AG10803 (cell line): Measurements from ENCODE around the gene TCL1B.

ENCODE experiments used
- DNase-seq: peaks from one replicate; pipeline ENCODE4 v3.0.0; 2010; ENCODE audit warnings: low read depth
- H3K4me3 ChIP-seq: 2 replicates; pipeline ENCODE4 v1.5.1; 2011; ENCODE audit warnings: mild to moderate bottlenecking, low read length, control low read depth
- TF ChIP-seq, protein P1 (sequence below): conservative IDR thresholded peaks from 2 replicates; pipeline ENCODE4 v1.5.1; 2011; ENCODE audit warnings: mild to moderate bottlenecking, low read length, control low read depth, inconsistent platforms

Gene TCL1B, protein sequence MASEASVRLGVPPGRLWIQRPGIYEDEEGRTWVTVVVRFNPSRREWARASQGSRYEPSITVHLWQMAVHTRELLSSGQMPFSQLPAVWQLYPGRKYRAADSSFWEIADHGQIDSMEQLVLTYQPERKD

DNA sequence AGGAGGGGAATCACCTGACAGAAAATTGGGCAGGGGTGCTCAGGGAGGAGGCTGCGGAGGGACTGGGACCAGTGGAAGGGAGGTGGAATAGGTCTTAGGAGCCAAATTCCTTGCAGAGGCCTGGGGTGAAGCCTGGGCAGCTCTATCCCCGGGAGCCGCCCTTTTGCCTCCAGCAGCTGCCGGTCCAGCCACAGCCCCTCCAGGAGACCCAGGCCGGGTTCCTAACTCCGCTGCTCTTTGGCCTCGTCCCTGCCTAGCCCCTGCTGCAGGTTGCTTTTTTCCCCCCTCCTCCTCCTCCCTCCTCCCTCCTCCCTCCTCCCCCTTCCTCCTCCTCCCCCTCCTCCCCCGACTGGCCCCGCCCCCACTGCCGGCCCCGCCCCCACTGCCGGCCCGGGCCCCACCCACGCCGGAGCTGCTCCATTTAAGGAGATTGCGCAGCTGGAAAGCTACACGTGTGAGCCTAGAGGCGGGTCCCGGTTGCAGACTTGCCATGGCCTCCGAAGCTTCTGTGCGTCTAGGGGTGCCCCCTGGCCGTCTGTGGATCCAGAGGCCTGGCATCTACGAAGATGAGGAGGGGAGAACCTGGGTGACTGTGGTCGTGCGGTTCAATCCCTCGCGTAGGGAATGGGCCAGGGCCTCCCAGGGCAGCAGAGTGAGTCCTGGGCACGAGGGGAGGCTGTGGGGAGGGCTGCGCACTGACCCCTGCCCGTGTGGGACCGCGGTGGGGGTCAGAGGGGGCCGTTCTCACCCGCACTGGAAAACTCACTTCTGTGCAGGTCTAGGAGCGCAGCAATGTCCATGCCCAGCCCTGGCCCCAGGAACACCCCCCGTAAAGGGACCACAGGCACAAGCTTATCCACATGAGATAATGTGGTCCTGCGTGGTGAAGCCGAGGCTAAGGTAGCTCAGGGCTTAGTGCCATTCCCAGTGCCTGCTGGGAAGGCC lies at the start of gene TCL1B:
TCL1B (plus strand) TSS at position 449 of the 945 bp plus-strand sequence; CDS start at position 491, 42 bp downstream.
- DNase-seq = no peak
- TF ChIP-seq, protein P1, sequence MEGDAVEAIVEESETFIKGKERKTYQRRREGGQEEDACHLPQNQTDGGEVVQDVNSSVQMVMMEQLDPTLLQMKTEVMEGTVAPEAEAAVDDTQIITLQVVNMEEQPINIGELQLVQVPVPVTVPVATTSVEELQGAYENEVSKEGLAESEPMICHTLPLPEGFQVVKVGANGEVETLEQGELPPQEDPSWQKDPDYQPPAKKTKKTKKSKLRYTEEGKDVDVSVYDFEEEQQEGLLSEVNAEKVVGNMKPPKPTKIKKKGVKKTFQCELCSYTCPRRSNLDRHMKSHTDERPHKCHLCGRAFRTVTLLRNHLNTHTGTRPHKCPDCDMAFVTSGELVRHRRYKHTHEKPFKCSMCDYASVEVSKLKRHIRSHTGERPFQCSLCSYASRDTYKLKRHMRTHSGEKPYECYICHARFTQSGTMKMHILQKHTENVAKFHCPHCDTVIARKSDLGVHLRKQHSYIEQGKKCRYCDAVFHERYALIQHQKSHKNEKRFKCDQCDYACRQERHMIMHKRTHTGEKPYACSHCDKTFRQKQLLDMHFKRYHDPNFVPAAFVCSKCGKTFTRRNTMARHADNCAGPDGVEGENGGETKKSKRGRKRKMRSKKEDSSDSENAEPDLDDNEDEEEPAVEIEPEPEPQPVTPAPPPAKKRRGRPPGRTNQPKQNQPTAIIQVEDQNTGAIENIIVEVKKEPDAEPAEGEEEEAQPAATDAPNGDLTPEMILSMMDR = no peak
- H3K4me3 ChIP-seq = no peak within 1 kb of the TSS

DNA sequence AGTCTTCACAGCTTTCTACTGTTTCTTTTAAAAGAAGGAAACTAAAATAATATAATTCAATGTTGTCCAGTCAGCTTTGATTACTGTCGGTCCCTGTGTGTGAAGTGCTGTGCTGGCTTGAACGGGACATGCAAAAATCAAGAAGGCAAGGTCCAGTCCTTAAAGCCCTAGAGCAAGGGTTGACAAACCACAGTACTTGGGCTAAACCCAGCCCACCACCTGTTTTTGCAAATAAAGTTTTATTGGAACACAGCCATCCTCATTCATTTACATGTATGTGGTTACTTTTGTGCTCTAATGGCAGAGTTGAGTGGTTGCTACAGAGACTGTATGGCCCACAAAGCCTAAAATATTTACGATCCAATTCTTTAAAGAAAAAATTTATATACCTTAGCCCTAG lies 41.2 kb upstream of the TCL1B start:
- no peak overlapping the region for H3K4me3 ChIP-seq
- no peak for DNase-seq
- TF ChIP-seq, protein P1 = no peak

DNA sequence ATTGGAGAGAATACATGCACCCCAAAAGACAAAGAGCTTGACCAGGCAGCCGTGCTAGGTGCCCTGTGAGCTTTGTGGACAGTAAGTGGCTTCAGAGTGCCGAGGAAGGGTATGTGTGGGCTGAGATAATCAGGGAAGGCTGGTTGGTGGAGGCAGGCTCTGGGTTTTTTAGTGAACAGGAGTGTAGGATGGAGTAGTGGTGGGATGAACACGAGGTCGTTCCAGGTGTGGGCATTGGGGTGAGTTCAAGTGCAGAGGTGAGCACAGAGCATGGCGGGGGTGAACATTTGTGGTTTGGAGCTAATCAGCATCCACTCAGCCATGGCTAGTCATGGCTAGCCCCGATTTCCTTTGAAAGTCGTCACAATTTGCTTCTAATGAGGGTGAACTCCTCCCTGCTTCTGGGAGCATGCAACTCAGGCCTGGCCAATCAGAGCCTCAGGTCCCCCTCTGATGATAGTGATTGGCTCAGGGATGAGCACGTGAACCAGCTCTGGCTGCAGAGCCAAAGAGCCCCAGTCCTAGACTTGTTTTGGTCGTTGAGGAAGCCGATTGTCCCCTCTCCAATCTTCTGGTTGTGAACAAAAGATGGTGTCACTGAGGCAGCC lies 40.7 kb upstream of the TCL1B start:
- no peak overlapping the region for H3K4me3 ChIP-seq
- TF ChIP-seq, protein P1 = no peak
- DNase-seq = no peak

DNA sequence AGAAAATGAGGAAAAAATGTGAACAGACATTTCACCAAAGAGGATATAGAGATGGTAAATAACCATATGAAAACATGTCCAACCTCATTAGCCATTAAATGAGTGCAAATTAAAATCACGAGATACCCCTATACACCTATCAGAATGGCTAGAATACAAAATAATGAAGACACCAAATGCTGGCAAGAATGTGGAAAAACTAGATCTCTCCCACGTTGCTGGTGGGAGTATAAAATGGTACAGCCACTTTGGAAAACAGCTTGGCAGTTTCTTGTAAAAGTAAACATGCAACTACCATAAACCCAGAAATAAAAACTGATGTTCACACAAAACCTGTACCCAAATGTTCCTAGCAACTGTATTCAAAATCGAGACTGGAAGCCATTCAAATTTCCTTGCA lies 38.3 kb upstream of the TCL1B start:
- no peak overlapping the region for H3K4me3 ChIP-seq
- TF ChIP-seq, protein P1 = no peak
- DNase-seq = no peak

DNA sequence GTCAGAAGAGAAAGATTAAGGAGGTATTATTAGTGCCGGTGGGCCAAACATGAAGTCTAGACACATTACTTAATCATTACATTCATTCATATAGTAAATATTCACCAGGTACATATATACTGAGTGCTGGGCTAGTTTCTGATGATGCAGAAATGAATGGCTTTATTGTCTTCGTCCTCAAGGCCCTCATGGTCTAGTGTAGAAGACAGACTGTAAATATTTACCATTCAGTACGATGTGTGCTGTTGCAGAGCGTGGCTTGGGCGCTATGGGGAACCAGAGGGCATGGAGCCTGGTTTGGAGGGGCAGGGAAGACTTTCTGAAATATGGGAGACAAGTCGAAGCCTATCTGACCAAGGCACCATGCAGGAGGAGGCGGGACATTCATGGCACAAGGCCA lies 37.0 kb upstream of the TCL1B start:
- H3K4me3 ChIP-seq = no peak overlapping the region
- DNase-seq = no peak
- TF ChIP-seq, protein P1 = no peak

DNA sequence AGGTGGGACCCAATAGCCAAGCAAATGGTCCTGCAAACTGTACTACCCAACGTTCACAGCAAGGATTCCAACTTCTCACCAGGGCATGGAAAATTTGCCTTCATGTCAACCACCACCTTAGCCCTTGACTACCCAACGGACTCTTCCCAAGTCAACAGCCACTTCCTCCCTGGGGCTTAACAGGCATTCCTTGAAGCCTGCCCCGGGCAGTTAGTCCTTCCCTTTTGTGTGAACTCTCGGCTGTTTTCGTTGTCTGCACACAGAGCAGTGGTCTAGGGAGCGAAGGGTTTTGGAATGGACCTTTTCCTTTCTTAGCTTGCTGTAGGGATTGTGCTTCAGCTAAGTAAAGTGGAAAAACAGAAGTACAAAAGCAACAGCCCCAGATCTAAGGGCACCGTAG lies 35.2 kb upstream of the TCL1B start:
- TF ChIP-seq, protein P1 = no peak
- no peak for DNase-seq
- no peak overlapping the region for H3K4me3 ChIP-seq
